Measurements from ENCODE around the gene PLEKHA5.
"Not testable (repeated sequence)": the region's sequence is repeated elsewhere in the genome, so short reads cannot be mapped to it uniquely, and the experiment has no call there.

The PLEKHA5 gene

DNA sequence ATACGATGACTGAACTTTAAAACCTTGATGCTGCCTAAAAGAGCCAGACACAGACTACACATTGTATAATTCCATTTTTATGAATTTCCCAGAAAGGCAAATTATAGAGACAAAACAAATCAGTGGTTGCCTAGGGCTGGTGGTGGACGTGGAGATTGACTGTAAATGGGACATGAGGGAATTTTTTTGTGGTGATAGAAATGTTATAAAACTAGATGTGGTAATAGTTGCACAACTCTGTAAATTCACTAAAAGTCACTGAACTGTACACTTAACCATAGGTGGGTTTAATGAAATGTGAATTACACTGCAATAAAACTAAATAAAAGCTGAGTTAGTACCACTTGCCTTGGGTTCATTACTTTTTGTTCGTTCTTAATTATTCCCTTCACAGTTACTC, 72.1 kb downstream of the PLEKHA5 start:
- no peak for DNase-seq

DNA sequence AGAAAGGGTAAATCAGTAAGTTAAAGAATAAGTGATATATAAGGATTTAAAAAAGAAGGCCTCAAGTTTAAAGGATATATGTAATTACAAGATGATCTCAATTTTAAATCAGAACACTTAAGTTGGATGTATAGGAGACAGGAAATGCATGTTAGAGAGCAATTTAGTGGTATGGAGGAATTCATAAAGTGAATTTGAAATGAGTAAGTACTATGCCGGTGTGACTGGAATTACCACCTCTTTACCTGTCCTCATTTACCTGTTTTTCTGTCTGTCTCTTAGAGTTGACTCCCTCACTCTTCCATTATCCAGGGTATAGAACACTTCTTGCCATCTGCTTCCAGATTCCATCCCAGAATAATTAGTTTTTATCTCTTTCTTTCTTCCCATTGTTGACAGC, 73.5 kb downstream of the PLEKHA5 start:
- DNase-seq: no peak

DNA sequence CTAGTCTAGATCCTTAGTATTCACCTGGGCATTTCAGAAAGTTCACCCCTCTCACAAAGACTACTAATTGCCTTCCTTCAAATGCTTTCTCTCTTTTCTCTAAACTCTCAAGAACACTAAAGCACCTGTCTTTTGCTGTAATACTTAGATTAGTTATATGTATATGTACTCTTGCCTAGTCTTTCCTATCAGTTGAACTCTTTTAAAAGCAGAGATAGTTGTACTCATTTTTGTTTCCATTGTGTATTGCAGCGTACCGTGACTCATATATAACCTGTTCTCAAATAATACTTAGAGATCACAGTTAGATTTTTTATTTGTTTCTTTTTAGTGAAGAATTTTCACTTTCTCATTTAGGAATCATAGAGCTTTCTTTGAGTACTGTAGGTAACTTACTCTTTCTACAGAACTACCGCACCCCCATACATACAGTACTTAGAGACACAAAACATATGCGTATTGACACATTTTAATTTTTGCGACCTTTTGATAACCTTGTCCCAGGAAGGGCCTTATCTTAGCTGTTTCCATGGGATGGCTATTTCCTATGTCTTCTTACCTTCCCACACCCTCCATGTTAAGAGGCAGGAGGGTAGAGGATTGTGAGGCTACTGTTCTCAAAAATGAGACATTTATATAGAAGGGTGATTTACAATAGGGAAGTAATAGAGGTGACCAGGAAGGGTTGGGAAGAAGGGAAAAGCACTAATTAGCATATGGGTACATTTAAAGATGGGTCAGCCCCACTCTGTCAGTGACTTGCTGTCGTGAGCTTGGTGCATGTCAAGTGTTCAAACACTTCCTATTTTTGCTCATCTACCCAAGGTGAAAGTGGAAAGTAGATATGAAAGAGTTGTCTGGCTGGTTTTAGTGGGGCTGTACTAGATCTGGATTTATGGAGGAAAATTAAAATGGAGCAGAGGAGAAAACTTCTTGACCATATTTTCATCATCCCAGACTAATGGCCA, 74.3 kb downstream of the PLEKHA5 start:
- no peak for DNase-seq

- no peak for DNase-seq
Measured at GRCh38 chr12:19205120-19205519, 75.6 kb downstream of the PLEKHA5 start.

- no peak for DNase-seq
Measured at GRCh38 chr12:19206493-19207077, 77.1 kb downstream of the PLEKHA5 start.

GRCh38 chr12:19208456-19208855, 78.9 kb downstream of the PLEKHA5 start:
- no peak for DNase-seq

- no peak for DNase-seq
Measured at GRCh38 chr12:19209661-19210060, 80.1 kb downstream of the PLEKHA5 start.

DNA sequence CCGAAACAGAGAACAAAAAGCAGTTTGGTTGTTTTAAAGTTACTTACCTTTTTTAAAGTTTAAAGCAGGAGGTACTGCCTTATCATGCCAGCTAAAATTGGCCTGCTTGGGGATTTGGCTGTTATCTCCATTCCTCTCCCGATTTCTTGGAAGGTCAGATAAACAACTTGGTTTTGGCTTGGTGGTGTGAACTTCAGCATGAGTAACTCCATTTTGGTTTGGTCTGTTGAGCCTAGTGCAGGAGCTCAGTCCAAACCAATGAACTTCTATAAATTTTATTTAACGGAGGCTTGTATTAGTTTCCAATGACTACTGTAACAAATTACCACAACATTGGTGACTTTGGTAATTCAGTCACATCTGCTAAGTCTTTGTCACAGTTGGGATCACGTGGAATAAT, 82.3 kb downstream of the PLEKHA5 start:
- no peak for DNase-seq

DNA sequence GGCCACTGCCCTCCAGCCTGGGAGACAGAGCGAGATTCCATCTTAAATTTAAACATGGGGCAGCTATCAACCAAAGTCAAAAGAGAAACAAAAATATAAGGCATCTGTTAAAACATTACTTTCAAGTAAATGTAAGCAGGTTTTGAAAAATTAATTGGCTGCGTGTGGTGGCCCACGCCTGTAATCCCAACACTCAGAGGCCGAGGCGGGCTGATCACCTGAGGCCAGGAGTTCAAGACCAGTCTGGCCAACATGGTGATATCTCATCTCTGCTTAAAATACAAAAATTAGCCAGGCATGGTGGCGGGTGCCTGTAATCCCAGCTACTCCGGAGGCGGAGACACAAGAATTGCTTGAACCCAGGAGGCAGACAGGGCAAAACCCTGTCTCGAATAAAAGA, 82.7 kb downstream of the PLEKHA5 start:
- DNase-seq: no peak

- no peak for DNase-seq
Measured at GRCh38 chr12:19214020-19214419, 84.5 kb downstream of the PLEKHA5 start.

- no peak for DNase-seq
Measured at GRCh38 chr12:19215115-19215514, 85.6 kb downstream of the PLEKHA5 start.

- DNase-seq: no peak
Measured at GRCh38 chr12:19217446-19217845, 87.9 kb downstream of the PLEKHA5 start.

DNA sequence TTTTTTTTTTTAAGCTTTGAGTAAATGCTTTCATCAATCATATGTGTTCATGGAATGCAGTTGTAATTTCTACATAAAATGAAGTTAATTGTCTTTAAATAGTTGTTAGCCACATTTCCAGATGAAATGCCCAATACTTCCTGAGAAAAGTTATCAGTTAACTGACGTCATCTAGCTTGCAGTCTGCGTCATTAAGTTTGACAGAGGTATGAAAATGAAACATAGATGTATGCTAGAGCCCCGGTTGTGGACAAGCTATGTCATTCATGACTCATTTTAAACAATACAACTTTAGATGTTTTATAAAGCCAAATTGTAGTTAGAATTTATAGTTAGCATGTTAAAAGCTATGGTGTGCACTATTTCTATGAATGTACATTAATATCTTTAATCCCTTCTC, 90.7 kb downstream of the PLEKHA5 start:
- no peak for DNase-seq

DNA sequence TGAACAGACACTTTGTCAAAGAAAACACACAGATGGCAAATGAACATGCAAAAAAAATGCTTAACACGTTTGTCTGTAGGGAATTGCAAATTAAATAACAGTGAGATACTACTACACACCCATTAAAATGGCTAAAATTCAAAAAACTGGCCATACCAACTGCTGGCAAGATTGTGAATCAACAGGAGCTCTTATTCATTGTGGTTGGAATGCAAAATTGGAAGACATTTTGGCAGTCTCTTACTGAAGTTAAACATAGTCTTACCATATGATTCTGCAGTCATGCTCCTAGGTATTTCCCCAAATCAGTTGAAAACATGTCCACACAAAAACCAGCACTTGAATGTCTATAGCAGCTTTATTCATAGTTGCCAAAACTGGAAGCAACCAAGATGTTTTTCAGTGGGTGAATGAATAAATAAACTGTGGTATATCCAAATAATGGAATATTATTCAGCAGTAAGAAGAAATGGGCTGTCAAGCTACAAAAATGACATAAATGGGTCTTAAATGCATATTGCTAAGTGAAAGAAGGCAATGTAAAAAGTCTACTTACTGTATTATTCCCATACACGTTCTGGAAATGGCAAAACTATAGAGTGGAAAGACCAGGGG, 91.4 kb downstream of the PLEKHA5 start:
- no peak for DNase-seq

GRCh38 chr12:19222558-19222957, 93.0 kb downstream of the PLEKHA5 start:
- DNase-seq: no peak

DNA sequence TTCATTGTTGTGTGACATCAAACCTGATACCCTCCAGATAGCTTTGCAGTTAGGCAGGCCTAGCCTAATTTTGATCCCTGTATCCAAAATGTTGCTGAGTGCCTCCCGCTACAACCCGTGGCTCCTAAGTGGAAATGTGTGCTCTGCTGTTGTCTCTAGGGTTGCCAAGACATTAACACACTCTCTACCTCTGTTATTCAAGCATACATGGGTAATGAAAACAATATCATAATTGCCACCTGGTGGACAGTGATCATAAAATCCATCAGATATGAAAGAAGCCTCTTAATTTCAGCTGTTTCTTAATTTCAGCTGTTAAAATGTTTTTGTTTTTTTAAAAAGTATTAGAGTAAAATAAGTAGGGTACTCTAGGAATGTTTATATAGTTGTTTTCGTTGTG, 93.5 kb downstream of the PLEKHA5 start:
- DNase-seq: no peak

GRCh38 chr12:19223695-19224094, 94.2 kb downstream of the PLEKHA5 start:
- DNase-seq: no peak

DNA sequence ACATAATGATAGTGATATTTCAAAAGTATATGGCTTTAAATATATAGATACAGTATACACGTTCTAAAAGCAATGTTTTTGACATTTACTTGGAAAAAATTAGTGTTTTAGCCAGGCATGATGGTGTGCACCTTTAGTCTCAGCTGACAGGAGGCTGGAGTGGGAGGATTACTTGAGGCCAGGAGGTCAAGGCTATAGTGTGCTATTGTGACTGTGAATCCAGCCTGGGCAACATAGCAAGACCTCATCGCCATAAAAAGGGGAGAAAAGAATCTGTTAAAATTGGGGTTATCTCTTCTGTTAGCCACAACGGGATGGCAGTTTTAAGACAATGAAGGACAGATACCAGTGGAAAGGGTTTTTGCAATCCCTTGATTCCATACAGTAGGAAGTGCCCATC, 95.2 kb downstream of the PLEKHA5 start:
- DNase-seq: no peak

DNA sequence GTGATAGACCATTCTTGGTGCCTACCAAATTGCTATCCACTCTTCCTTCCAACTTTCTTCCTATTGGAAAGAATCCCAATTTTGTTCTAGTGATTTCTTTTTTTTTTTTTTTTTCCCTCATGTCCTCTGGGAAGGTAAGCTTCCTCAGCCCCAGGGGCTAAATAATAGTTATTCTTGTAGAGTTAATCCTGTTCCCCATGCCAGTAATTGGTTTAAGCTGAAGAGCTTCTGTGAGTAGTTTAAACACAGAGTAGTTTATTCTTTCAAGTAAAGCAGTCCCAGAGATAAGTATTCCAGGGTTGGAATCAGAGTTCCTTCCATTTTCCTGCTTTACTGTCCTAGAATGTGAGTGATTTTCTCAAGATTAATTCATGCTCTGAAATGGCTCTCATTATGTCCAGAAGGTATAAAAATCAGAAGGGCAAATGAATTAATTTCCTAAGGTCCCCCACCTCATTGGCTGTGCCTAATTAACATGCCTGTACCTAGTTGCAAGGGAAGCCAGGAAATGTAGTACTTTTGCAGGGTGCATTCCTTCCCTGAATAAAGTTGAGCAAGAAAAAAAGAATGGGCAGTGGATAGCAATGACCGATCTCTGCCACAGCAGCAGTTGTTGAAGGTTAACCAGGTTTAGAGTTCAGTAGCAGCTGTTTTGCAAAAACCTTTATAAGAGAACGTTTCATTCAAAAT, 97.8 kb downstream of the PLEKHA5 start:
- no peak for DNase-seq

- no peak for DNase-seq
Measured at GRCh38 chr12:19227880-19228210, 98.3 kb downstream of the PLEKHA5 start.

GRCh38 chr12:19229021-19229420, 99.5 kb downstream of the PLEKHA5 start:
- DNase-seq: not testable (repeated sequence)

- DNase-seq: no peak
Measured at GRCh38 chr12:19230299-19230866, 100.8 kb downstream of the PLEKHA5 start.

DNA sequence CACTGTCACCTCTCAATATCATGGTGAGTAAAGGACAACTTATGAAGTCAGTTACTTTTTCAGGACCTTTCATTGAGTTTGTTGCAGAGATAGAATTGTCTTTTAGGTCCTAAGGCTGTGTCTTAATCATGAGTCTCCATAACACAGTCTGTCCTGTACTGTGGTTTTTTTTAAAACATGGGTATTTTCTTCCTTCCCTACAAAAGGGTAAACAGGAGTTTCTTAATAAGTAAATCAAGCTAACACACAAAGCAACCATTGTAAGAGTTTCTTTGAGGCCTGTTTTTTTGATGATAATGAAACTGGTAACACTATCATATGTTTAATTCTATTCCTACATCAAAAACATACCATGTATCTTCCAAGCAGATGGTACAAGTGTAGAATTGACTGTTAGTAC, 101.4 kb downstream of the PLEKHA5 start:
- DNase-seq: no peak

All from activated CD4-positive, alpha-beta T cell treated with anti-CD3 and anti-CD28 coated beads, Interleukin-2, amount 50 U/mL, for 1 hour (primary cell).